GM21529 (cell line): Measurements from ENCODE around the gene ASCC3.
"Not testable (repeated sequence)": the region's sequence is repeated elsewhere in the genome, so short reads cannot be mapped to it uniquely, and the experiment has no call there.

Experiments used
- ATAC-seq: cut with Tn5 transposase; IDR thresholded peaks from one replicate; pipeline ENCODE4 v1.9.1; 2021; ENCODE audit not compliant: unreplicated experiment

Gene ASCC3

GRCh38 chr6:100890646-100891045 is 9.5 kb upstream of the ASCC3 start:
- not testable (repeated sequence) for ATAC-seq

- ATAC-seq: no peak
Measured at GRCh38 chr6:100889351-100889750, 8.2 kb upstream of the ASCC3 start.

- no peak for ATAC-seq
Measured at GRCh38 chr6:100886076-100886475, 4.9 kb upstream of the ASCC3 start.

GRCh38 chr6:100883347-100883746 is 2.2 kb upstream of the ASCC3 start:
- ATAC-seq: no peak

- ATAC-seq: no peak
Measured at GRCh38 chr6:100881707-100882040, 545 bp upstream of the ASCC3 start.

GRCh38 chr6:100880149-100880852 is 828 bp downstream of the ASCC3 start:
- ATAC-seq: no peak

- ATAC-seq: no peak
Measured at GRCh38 chr6:100879317-100879716, 1.8 kb downstream of the ASCC3 start.

GRCh38 chr6:100877851-100878250 is 3.3 kb downstream of the ASCC3 start:
- ATAC-seq: no peak

- no peak for ATAC-seq
Measured at GRCh38 chr6:100876251-100876650, 4.9 kb downstream of the ASCC3 start.

- ATAC-seq: no peak
Measured at GRCh38 chr6:100865525-100865924, 15.6 kb downstream of the ASCC3 start.

GRCh38 chr6:100862063-100862462 is 19.1 kb downstream of the ASCC3 start:
- ATAC-seq: no peak

- ATAC-seq: no peak
Measured at GRCh38 chr6:100856146-100856545, 25.0 kb downstream of the ASCC3 start.

- no peak for ATAC-seq
Measured at GRCh38 chr6:100851819-100852218, 29.3 kb downstream of the ASCC3 start.

- ATAC-seq: no peak
Measured at GRCh38 chr6:100850174-100850573, 31.0 kb downstream of the ASCC3 start.

- no peak for ATAC-seq
Measured at GRCh38 chr6:100846276-100846675, 34.9 kb downstream of the ASCC3 start.

GRCh38 chr6:100845676-100846075 is 35.5 kb downstream of the ASCC3 start:
- ATAC-seq: no peak

GRCh38 chr6:100839419-100839818 is 41.7 kb downstream of the ASCC3 start:
- no peak for ATAC-seq

GRCh38 chr6:100838011-100838410 is 43.1 kb downstream of the ASCC3 start:
- ATAC-seq: no peak

GRCh38 chr6:100833972-100834574 is 47.1 kb downstream of the ASCC3 start:
- ATAC-seq: no peak

- not testable (repeated sequence) for ATAC-seq
Measured at GRCh38 chr6:100829077-100829595, 52.0 kb downstream of the ASCC3 start.

- no peak for ATAC-seq
Measured at GRCh38 chr6:100823041-100823440, 58.1 kb downstream of the ASCC3 start.

- no peak for ATAC-seq
Measured at GRCh38 chr6:100818066-100818465, 63.1 kb downstream of the ASCC3 start.

GRCh38 chr6:100810015-100810414 is 71.1 kb downstream of the ASCC3 start:
- ATAC-seq: no peak
